SIG-M5 treated with dmso at 0.1 percent for 504 hours (cell line): ENCODE measurements around the gene SPPL2A.

Experiments
- DNase-seq: peaks from one replicate; lab custom pipeline; 2025; ENCODE audit not compliant: unreplicated experiment; lab: John Stamatoyannopoulos, UW

Gene SPPL2A

GRCh38 chr15:50774450-50774849 is 8.9 kb upstream of the SPPL2A start:
- DNase-seq, result peak; percentile 18

DNA sequence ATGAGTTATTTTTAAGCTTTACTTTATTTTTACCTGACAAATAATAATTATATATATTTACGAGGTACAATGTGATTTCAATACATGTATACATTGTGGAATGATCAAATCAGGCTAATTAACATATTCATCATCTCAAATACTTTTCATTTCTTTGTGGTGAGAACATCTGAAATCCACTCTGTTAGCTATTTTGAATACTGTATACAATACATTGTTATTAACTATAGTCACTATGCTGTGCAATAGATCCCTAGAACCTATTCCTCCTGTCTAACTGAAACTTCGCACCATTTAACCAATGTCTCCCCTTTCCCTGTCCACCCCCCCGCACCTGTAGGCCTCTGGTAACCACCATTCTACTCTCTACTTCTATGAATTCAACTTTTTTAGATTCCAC is 7.9 kb upstream of the SPPL2A start:
- no peak for DNase-seq

DNA sequence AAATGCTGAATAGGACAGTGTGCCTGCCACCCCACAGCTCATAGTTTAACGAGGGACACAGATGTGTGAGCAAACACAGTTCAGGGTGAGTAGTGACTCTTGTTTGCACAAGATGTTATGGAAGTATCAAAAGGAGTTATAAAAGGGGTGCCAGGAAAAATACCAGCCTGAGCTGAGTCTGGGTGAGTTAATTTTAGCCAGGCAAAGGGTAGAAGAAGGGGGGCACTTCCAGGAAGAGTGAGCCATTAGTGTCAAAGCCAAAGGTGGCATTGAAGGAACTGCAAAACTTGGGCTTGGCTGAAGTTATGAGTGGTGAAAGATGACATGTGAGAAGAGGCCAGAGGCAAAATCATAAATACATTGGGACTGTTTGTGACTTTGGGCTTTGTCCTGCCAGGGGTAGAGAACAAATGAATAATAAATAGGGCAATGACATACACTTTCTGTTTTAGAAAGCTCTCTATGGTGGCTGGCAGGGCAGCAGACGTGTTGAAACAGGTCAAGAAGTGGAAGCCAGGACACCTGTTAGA is 1.9 kb upstream of the SPPL2A start:
- no peak for DNase-seq

GRCh38 chr15:50764461-50765194 is 878 bp downstream of the SPPL2A start:
- peak; percentile 24 for DNase-seq

DNA sequence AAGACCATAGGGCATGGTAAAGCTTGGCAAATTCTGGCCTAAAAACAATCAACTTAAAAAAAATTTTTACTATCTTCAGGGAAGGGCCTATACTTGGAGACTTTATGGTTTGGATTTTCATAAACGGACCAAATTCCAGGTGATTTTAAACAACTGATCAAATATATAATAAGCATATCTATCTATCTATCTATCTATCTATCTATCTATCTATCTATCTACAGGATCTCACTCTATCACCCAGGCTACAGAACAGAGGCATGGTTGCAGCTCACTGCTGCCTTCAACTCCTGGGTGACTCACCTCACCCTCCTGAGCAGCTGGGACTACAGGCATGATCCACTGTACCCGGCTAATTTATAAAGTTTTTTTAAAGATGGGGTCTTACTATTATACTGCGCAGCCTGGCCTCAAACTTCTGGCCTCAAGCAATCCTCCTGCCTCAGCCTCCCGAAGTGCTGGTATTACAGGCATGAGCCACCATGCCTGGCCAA is 6.7 kb downstream of the SPPL2A start:
- no peak for DNase-seq

GRCh38 chr15:50753463-50753862 is 12.0 kb downstream of the SPPL2A start:
- no peak for DNase-seq

GRCh38 chr15:50751394-50751793 is 14.1 kb downstream of the SPPL2A start:
- no peak for DNase-seq

- DNase-seq, result no peak
These were observed 15.2 kb downstream of the SPPL2A start for GRCh38 chr15:50750227-50750705.

DNA sequence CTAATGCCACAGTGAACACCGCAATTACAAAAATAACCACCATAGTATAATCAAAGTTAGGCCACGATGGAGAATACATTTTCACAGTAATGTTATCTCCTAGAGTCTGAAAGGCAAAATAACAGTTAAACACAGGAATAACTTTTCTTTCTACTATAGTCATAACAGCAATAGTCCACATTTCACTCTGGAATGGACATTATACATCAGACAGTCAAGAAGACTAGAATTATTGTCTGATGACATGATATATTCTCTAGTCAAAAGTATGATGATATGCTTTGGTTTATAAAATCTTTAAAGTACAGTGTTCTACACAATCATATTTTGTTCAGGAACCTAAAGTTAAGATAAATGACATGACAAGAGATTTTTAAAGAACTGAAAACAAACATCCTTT is 18.0 kb downstream of the SPPL2A start:
- no peak for DNase-seq

- DNase-seq, result peak; percentile 5
These were observed 20.9 kb downstream of the SPPL2A start for GRCh38 chr15:50744601-50745000.

GRCh38 chr15:50740955-50741354 is 24.6 kb downstream of the SPPL2A start:
- peak; percentile 81 for DNase-seq

DNA sequence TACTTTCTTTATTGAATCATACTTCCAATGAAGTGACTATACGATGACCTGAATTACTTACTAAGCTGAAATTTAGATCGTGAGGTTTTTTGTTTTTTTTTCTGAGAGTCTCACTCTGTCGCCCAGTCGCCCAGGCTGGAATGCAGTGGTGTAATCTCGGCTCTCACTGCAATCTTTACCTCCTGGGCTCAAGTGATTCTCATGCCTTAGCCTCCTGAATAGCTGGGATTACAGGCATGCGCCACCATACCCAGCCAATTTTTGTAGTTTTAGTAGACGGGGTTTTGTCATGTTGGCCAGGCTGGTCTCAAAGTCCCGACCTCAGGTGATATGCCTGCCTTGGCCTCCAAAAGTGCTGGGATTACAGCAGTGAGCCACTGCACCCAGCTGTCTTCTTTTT is 28.7 kb downstream of the SPPL2A start:
- DNase-seq, result no peak

GRCh38 chr15:50735156-50735555 is 30.4 kb downstream of the SPPL2A start:
- DNase-seq, result no peak

DNA sequence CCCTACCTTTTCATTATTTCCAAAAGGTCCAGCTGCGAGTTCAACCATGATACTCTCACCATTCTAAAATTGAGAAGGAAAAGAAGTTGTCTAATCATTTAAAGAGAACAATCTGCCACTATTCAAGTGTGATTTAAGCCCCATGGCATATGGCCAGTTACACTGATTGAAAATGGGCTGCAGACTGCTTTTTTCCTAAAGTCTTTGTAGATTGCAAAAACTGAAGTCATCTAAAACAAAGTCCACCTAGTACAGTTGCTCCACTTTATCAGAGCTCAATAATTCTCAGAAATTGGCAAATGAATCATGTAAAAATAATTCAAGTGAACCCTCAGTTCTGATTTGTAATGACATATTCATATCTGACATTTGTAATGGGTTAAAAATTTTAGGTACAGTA is 39.2 kb downstream of the SPPL2A start:
- no peak for DNase-seq

- no peak for DNase-seq
These were observed 46.8 kb downstream of the SPPL2A start for GRCh38 chr15:50718700-50719125.

DNA sequence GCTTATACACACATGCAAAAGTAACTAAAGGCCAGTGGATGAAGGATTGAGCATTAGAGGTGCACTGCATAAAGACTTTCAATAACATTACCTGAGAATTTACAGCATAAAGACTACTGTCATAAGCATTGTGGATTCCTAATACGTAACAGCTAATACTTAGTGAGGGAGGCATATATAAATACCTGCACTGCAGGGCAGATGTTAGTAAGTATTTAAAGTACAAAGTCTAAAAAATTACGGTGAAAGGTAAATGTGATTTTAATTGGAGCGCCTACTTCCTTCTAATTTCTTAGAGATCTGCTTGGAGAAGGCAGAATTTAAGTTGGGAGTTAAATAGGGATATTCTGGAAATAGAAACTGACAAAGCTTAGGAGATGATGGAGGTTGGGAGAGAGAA is 53.5 kb downstream of the SPPL2A start:
- no peak for DNase-seq

DNA sequence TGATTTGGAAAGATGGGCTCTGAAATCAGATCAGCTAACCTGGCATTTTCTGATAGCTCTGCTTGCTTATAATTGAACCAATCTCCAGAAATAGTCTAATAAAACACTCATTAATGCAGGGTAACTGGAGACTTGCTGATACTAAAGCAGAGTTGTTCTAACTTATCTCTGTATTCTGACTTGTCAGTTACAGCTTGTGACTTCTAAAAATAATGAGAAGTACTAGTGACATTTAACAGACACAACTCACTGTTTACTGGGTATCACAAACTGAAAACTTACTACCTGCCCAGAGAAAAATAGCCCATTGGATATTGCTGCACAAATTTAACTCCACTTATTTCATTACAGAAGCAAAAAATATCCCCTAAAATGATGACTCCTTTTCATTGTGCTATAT is 54.9 kb downstream of the SPPL2A start:
- no peak for DNase-seq

DNA sequence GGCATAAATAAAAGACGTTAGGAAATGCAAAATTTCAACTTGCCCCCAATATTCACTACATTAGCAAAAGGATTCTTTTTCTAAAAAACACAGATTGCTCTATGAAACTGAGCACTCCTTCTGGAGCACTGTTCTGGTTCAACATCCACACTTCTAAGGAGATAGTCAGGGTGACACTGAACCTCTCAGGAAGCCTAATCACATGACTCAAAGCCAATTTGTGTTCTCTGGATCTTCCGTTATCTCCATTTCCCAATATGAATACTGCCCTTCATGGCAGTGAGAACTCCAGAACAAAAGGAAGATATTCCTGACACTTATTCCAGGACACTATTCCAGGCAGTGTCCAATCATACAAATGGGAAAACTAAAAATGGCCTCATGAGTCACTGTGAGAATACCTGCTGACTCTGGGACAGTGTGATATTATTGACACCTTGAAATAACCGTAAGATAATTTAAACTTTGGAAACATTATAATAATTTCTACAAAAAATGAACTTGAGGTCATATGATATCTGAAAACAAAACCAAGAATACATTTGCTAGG is 57.6 kb downstream of the SPPL2A start:
- no peak for DNase-seq

GRCh38 chr15:50702762-50703334 is 62.7 kb downstream of the SPPL2A start:
- DNase-seq, result no peak

DNA sequence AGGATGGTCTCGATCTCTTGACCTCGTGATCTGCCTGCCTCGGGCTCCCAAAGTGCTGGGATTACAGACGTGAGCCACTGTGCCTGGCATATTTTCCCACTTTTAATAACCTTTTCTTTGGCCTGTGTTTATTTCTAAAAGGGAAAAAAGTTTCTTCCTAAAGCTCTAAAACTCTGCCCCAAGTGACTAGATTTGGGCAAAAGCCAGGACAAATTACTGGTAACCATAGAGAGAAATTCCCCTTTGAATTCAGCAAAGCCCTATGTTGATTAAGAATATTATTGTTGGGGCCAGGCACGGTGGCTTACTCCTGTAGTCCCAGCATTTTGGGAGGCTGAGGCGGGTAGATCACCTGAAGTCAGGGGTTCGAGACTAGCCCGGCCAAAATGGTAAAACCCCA is 67.4 kb downstream of the SPPL2A start:
- DNase-seq, result no peak

DNA sequence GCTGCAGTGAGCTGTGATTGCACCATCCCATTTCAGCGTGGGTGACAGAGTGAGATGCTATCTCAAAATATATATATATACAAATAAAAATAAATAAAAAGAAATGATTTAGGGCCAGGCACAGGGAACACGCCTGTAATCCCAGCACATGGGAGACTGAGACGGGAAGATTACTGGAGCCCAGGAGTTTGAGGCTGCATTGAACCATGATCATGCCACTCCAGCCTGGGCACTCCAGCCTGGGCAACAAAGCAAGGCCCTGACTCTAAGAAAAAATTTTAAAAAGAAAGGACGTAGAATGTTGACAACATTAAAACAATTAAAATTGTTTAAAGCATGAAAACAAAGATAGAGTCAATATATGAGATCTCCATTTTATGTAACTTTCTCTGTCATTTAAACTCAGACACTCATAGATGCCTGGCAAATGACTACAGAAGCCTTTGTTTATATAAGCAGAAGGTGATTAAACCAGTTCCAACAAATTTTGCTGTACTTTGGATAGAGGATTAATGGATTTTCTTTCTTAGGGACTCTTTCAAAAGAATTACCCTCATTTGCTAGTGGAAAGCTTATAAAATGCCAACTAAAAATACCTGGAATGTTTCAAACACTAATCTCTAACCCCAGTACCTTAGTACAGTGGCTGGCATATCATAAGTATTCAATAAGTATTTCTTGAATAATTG is 68.3 kb downstream of the SPPL2A start:
- no peak for DNase-seq
